IMR-90 (cell line): Measurements from ENCODE around the gene TSHZ3. TPM values are rescaled to one million over a fixed set of nuclear protein-coding genes. Genes with fewer than 3 reads are reported as not detected.

Source experiments
- ATAC-seq: fragments of 200-7000 bp; cut with Tn5 transposase; 2 replicates; pipeline ENCODE4 v1.9.1; 2020; ENCODE audit warnings: low read depth, mild to moderate bottlenecking, moderate library complexity
- BruUV-seq: library from RNA; stranded (reverse); fragments of 400-500 nt; replicated peaks from 2 replicates; lab custom pipeline; 2021; lab: Mats Ljungman, UMichigan
- CTCF ChIA-PET: fragments of 300-600 bp; formaldehyde crosslinking; extraction: SDS; loops from one replicate; lab custom pipeline; 2021; ENCODE audit warnings: antibody characterized with exemption; lab: Yijun Ruan, JAX
- POLR2A ChIA-PET: fragments of 300-600 bp; sonication (Branson Sonifier 250); formaldehyde crosslinking; loops from one replicate; lab custom pipeline; 2022; ENCODE audit warnings: antibody characterized with exemption; ENCODE audit not compliant: unreplicated experiment; lab: Charles Lee
- DNase-seq: peaks from one replicate; pipeline ENCODE4 v3.0.0; 2013
- H2AFZ ChIP-seq: replicated peaks from 2 replicates; pipeline ENCODE3; 2013; ENCODE audit warnings: low read length, mild to moderate bottlenecking; ENCODE audit not compliant: poor library complexity
- H2AK5ac ChIP-seq: 2 replicates; pipeline ENCODE4 v1.6.1; 2013; ENCODE audit warnings: low read depth, low read length, inconsistent platforms
- H2AK9ac ChIP-seq: replicated peaks from 2 replicates; pipeline ENCODE3; 2013; ENCODE audit warnings: mild to moderate bottlenecking, low read depth, low read length, moderate library complexity; ENCODE audit not compliant: poor library complexity
- H2BK120ac ChIP-seq: 2 replicates; pipeline ENCODE4 v1.6.1; 2013; ENCODE audit warnings: low read depth, low read length, inconsistent platforms
- H2BK15ac ChIP-seq: 3 replicates; pipeline ENCODE4 v1.6.1; 2013; ENCODE audit warnings: low read depth, low read length, inconsistent platforms
- H2BK20ac ChIP-seq: 2 replicates; pipeline ENCODE4 v1.6.1; 2013; ENCODE audit warnings: low read depth, mild to moderate bottlenecking, inconsistent platforms, low read length, moderate library complexity
- H2BK5ac ChIP-seq: 2 replicates; pipeline ENCODE4 v1.6.1; 2013; ENCODE audit warnings: mild to moderate bottlenecking, low read depth, low read length, inconsistent platforms; ENCODE audit not compliant: poor library complexity, severe bottlenecking
- H3K14ac ChIP-seq: replicated peaks from 2 replicates; pipeline ENCODE4 v1.6.1; 2013; ENCODE audit warnings: low read depth, low read length, inconsistent platforms
- H3K18ac ChIP-seq: 2 replicates; pipeline ENCODE4 v1.6.1; 2013; ENCODE audit warnings: low read depth, low read length, control low read depth
- H3K23ac ChIP-seq: 2 replicates; pipeline ENCODE4 v1.6.1; 2013; ENCODE audit warnings: low read depth, low read length, inconsistent platforms
- H3K27ac ChIP-seq: 2 replicates; pipeline ENCODE4 v1.5.1; 2013; ENCODE audit warnings: mild to moderate bottlenecking, control low read depth, low read length; ENCODE audit not compliant: insufficient read depth
- H3K27me3 ChIP-seq: 2 replicates; pipeline ENCODE4 v1.6.1; 2013; ENCODE audit warnings: low read length; ENCODE audit not compliant: control insufficient read depth, insufficient read depth
- H3K36me3 ChIP-seq: 2 replicates; pipeline ENCODE4 v1.6.1; 2013; ENCODE audit warnings: low read length, mixed read lengths; ENCODE audit not compliant: control insufficient read depth, insufficient read depth
- H3K4ac ChIP-seq: 2 replicates; pipeline ENCODE4 v1.6.1; 2013; ENCODE audit warnings: low read depth, low read length, inconsistent platforms
- H3K4me1 ChIP-seq: 2 replicates; pipeline ENCODE4 v1.6.1; 2013; ENCODE audit warnings: low read length, mixed read lengths; ENCODE audit not compliant: control insufficient read depth, insufficient read depth
- H3K4me2 ChIP-seq: 2 replicates; pipeline ENCODE4 v1.6.1; 2013; ENCODE audit warnings: low read depth, mild to moderate bottlenecking, control low read depth, low read length, moderate library complexity
- H3K4me3 ChIP-seq: 2 replicates; pipeline ENCODE4 v1.5.1; 2013; ENCODE audit warnings: low read depth, mild to moderate bottlenecking, control low read depth, low read length, moderate library complexity; ENCODE audit not compliant: insufficient read depth
- H3K56ac ChIP-seq: 2 replicates; pipeline ENCODE4 v1.6.1; 2013; ENCODE audit warnings: low read length, inconsistent platforms; ENCODE audit not compliant: insufficient read depth; ENCODE audit errors: extremely low read depth
- H3K79me1 ChIP-seq, 2 experiments: 2 replicates each; pipeline ENCODE4 v1.6.1; 2013; ENCODE audit warnings: low read length in 2 of 2, inconsistent platforms in 1 of 2, low read depth in 1 of 2
- H3K9ac ChIP-seq: 2 replicates; pipeline ENCODE4 v1.6.1; 2013; ENCODE audit warnings: low read depth, low read length, control low read depth
- H3K9me1 ChIP-seq: 2 replicates; pipeline ENCODE4 v1.6.1; 2013; ENCODE audit warnings: low read length, inconsistent platforms; ENCODE audit not compliant: insufficient read depth
- H3K9me3 ChIP-seq: 2 replicates; pipeline ENCODE4 v1.6.1; 2013; ENCODE audit warnings: low read length; ENCODE audit not compliant: control insufficient read depth, insufficient read depth
- H4K20me1 ChIP-seq: 2 replicates; pipeline ENCODE4 v1.6.1; 2013; ENCODE audit warnings: low read length, inconsistent platforms; ENCODE audit not compliant: insufficient read depth
- H4K5ac ChIP-seq: 2 replicates; pipeline ENCODE4 v1.6.1; 2013; ENCODE audit warnings: mild to moderate bottlenecking, low read depth, low read length, control low read depth
- H4K8ac ChIP-seq, 2 experiments: 2 replicates each; pipeline ENCODE4 v1.6.1; 2013; ENCODE audit warnings: low read depth in 2 of 2, low read length in 2 of 2, control low read depth in 1 of 2, inconsistent platforms in 1 of 2
- H4K91ac ChIP-seq: 2 replicates; pipeline ENCODE4 v1.6.1; 2013; ENCODE audit warnings: low read depth, low read length, inconsistent platforms; ENCODE audit not compliant: insufficient read depth
- BHLHE40 ChIP-seq: fragments of 150-350 bp; IDR thresholded peaks from 2 replicates; pipeline ENCODE4 v1.6.1; 2016; ENCODE audit warnings: mild to moderate bottlenecking, low read depth, low read length
- CEBPB ChIP-seq: IDR thresholded peaks from 2 replicates; pipeline ENCODE4 v1.6.1; 2012; ENCODE audit warnings: low read depth, low read length, improper control_type of control experiment
- CHD1 ChIP-seq: IDR thresholded peaks from 2 replicates; pipeline ENCODE4 v1.6.1; 2012; ENCODE audit warnings: low read depth, low read length, improper control_type of control experiment
- ELK1 ChIP-seq: fragments of 150-350 bp; IDR thresholded peaks from 2 replicates; pipeline ENCODE4 v1.6.1; 2016; ENCODE audit warnings: low read depth, mild to moderate bottlenecking, low read length, moderate library complexity, borderline replicate concordance
- FOS ChIP-seq: fragments of 150-350 bp; IDR thresholded peaks from 2 replicates; pipeline ENCODE4 v1.6.1; 2016; ENCODE audit warnings: low read depth, low read length
- MAFK ChIP-seq: IDR thresholded peaks from 2 replicates; pipeline ENCODE4 v1.6.1; 2012; ENCODE audit warnings: low read depth, low read length, improper control_type of control experiment
- MAZ ChIP-seq: IDR thresholded peaks from 2 replicates; pipeline ENCODE4 v1.6.1; 2012; ENCODE audit warnings: low read depth, mild to moderate bottlenecking, low read length, improper control_type of control experiment, moderate library complexity, borderline replicate concordance
- MXI1 ChIP-seq: IDR thresholded peaks from 2 replicates; pipeline ENCODE4 v1.6.1; 2012; ENCODE audit warnings: low read depth, mild to moderate bottlenecking, low read length, moderate library complexity, borderline replicate concordance
- NFE2L2 ChIP-seq: fragments of 150-350 bp; IDR thresholded peaks from 2 replicates; pipeline ENCODE4 v1.6.1; 2016; ENCODE audit warnings: low read depth, mild to moderate bottlenecking, low read length
- POLR2A ChIP-seq: IDR thresholded peaks from 2 replicates; pipeline ENCODE4 v1.6.1; 2012; ENCODE audit warnings: mild to moderate bottlenecking, low read depth, low read length
- RAD21 ChIP-seq: IDR thresholded peaks from 2 replicates; pipeline ENCODE4 v1.6.1; 2012; ENCODE audit warnings: low read length, improper control_type of control experiment
- RCOR1 ChIP-seq: IDR thresholded peaks from 2 replicates; pipeline ENCODE4 v1.6.1; 2012; ENCODE audit warnings: mild to moderate bottlenecking, low read length, improper control_type of control experiment; ENCODE audit not compliant: insufficient replicate concordance
- RFX5 ChIP-seq: IDR thresholded peaks from 2 replicates; pipeline ENCODE4 v1.8.0; 2012; ENCODE audit warnings: low read depth, mild to moderate bottlenecking, low read length, moderate library complexity
- SMC3 ChIP-seq: fragments of 150-350 bp; IDR thresholded peaks from 2 replicates; pipeline ENCODE4 v1.6.1; 2016; ENCODE audit warnings: low read depth, mild to moderate bottlenecking, antibody characterized with exemption, low read length, moderate library complexity
- WGBS, 2 experiments: methylation state at CpG; one replicate each; pipeline versions ENCODE4 v1.1.5 to v1.1.7; 2013; ENCODE audit warnings: missing lambda C conversion rate in 2 of 2; ENCODE audit not compliant: insufficient read length in 1 of 2; ENCODE audit errors: extremely low coverage in 2 of 2; 5-methylcytosine and 5-hydroxymethylcytosine counted together
- dilution Hi-C: fragments of 300-500 bp; cut with HindIII; formaldehyde crosslinking; loops from one replicate; pipeline ENCODE4 v1.14.3; 2018; ENCODE audit warnings: low sequenced_read_pairs; ENCODE audit not compliant: unreplicated experiment
- in situ Hi-C: fragments of 300-500 bp; cut with MboI; formaldehyde crosslinking; loops from 3 replicates; pipeline ENCODE4 v1.14.3; 2019; ENCODE audit warnings: low sequenced_read_pairs, inconsistent platforms, mixed read lengths
- intact Hi-C: fragments of 100-400 bp; cut with micrococcal nuclease; formaldehyde crosslinking; loops from 2 replicates; pipeline ENCODE4 v1.10.0; 2022
- polyA plus RNA-seq, 3 experiments: library from polyadenylated mRNA; depleted of rRNA; stranded (reverse); fragments of >200 nt; gene quantifications; 2 replicates each; pipeline ENCODE4 v1.2.3, GENCODE V29; 2012; ENCODE audit warnings: low replicate concordance in 1 of 3
- total RNA-seq: library from RNA; depleted of rRNA; stranded (reverse); fragments of >200 nt; gene quantifications from 2 replicates; pipeline ENCODE4 v1.2.3, GENCODE V29; 2012
- TF ChIP-seq, protein P1 (sequence below): fragments of 150-350 bp; IDR thresholded peaks from 2 replicates; pipeline ENCODE4 v1.6.1; 2017; ENCODE audit warnings: mild to moderate bottlenecking, antibody characterized with exemption, low read length, low read depth

Gene TSHZ3
- total and polyA plus RNA-seq, 2 of the 4 experiments (the other 2 are of a cell fraction): 8.1 to 13.0 TPM

- Histone ChIP-seq H3K79me1 (no peaks in the 10 kb centered on the region), H3K18ac (no peak overlapping the region), H2BK20ac (no peak overlapping the region), H3K27ac (no peak overlapping the region), H4K8ac (no peak overlapping the region), H3K4me3 (no peak overlapping the region), H4K91ac (no peak overlapping the region), H3K4me2 (no peak overlapping the region), H2BK5ac (no peak overlapping the region), H3K9ac (no peak overlapping the region), H3K23ac (no peak overlapping the region), H3K9me3 (no peaks in the 10 kb centered on the region), H2BK120ac (no peak overlapping the region), H2AK5ac (no peak overlapping the region), H3K4ac (no peak overlapping the region), H2BK15ac (no peak overlapping the region), H3K9me1 (peaks cover 3% of the 10 kb centered on the region; the same call in 1 of the 2 replicates), H4K20me1 (no peaks in the 10 kb centered on the region; the same call in 1 of the 2 replicates), H3K14ac (no peak overlapping the region), H3K27me3 (peaks cover 1% of the 10 kb centered on the region), H4K5ac (no peak overlapping the region), H2AK9ac (no peak overlapping the region), H3K4me1 (peaks cover 2% of the 10 kb centered on the region; the same call in 1 of the 2 replicates), H3K56ac (no peak overlapping the region), H2AFZ (no peak overlapping the region), H3K36me3 (no peaks in the 10 kb centered on the region)
- ATAC-seq (no peak), DNase-seq (no peak)
- ChIA-PET POLR2A (no interaction called here), CTCF (interaction anchor here (0.5 kb wide), 1 partner anchor 77 kb away, joined by 3 read pairs; no protein-coding TSS in a partner anchor)
- WGBS, 2 experiments: no CpG with 5 or more reads among the region's 6 CpGs
- intact Hi-C loops: no loop called here
- in situ Hi-C loops: no loop called here
- TF ChIP-seq MAZ (no peak), POLR2A (no peak), RFX5 (no peak), RCOR1 (no peak), ELK1 (no peak), CHD1 (no peak), BHLHE40 (no peak), MAFK (no peak), MXI1 (no peak), FOS (no peak), NFE2L2 (no peak), CEBPB (no peak), RAD21 (no peak), SMC3 (no peak)
- TF ChIP-seq, protein P1, sequence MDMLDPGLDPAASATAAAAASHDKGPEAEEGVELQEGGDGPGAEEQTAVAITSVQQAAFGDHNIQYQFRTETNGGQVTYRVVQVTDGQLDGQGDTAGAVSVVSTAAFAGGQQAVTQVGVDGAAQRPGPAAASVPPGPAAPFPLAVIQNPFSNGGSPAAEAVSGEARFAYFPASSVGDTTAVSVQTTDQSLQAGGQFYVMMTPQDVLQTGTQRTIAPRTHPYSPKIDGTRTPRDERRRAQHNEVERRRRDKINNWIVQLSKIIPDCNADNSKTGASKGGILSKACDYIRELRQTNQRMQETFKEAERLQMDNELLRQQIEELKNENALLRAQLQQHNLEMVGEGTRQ: no peak
- dilution Hi-C loops: no loop called here
- no TSS peak for BruUV-seq
Observed at GRCh38 chr19:31380854-31381253, 31.6 kb upstream of the TSHZ3 start.
